A549 treated with CpdA at 1 μM for 4 hours (cell line): ENCODE measurements around the gene SYT3. TPM values are rescaled to one million over a fixed set of nuclear protein-coding genes. Genes with fewer than 3 reads are reported as not detected.

Experiments used
- total RNA-seq: library from RNA; stranded (reverse); fragments of 200-300 nt; extraction: Qiagen RNA extraction; gene quantifications from 5 replicates; pipeline ENCODE4 v1.2.3, GENCODE V29; 2022; ENCODE audit warnings: low read depth

Gene SYT3
- 0.36 to 0.76 TPM (median 0.51 TPM) in 5 replicates for total RNA-seq

GRCh38 chr19:50639121-50640112 is at the start of gene SYT3:
Gene SYT3 (minus strand): TSS chr19:50639881. CDS start chr19:50637411, 2,470 bp downstream.

GRCh38 chr19:50649433-50650391 is 10.0 kb upstream of the SYT3 start, which contains the start of gene C19orf81:
Gene C19orf81 (plus strand): TSS chr19:50649445. CDS start chr19:50649445, 0 bp downstream.

Other genes starting within 250 kb of the SYT3 start
- 0.18 to 0.51 TPM (median 0.33 TPM) in 5 replicates for gene SPIB, start 220.9 kb downstream of the SYT3 start, total RNA-seq
- gene MYBPC2, start 207.0 kb downstream of the SYT3 start, total RNA-seq = 0.03 TPM in 1 of 5 replicates, not detected in the others
- 104 to 161 TPM (median 149 TPM) in 5 replicates for gene EMC10, start 163.4 kb downstream of the SYT3 start, total RNA-seq
- 1.9 to 2.3 TPM (median 2.2 TPM) in 5 replicates for gene GARIN5A, start 163.0 kb downstream of the SYT3 start, total RNA-seq
- gene JOSD2, start 128.7 kb downstream of the SYT3 start, total RNA-seq = 52.1 to 89.0 TPM (median 82.4 TPM) in 5 replicates
- gene ASPDH, start 126.0 kb downstream of the SYT3 start, total RNA-seq = not detected in 5 replicates
- 0.31 to 0.76 TPM (median 0.60 TPM) in 5 replicates for gene LRRC4B, start 71.4 kb downstream of the SYT3 start, total RNA-seq
- gene C19orf81, start 9.6 kb upstream of the SYT3 start, total RNA-seq = 4.4 to 11.2 TPM (median 9.5 TPM) in 5 replicates
- 0.07 to 0.35 TPM (median 0.20 TPM) in 5 replicates for gene SHANK1, start 79.9 kb upstream of the SYT3 start, total RNA-seq
- gene CLEC11A, start 83.5 kb upstream of the SYT3 start, total RNA-seq = 5.1 to 9.7 TPM (median 9.2 TPM) in 5 replicates
- gene GPR32, start 130.6 kb upstream of the SYT3 start, total RNA-seq = not detected in 5 replicates
- not detected in 5 replicates for gene ACP4, start 150.5 kb upstream of the SYT3 start, total RNA-seq
- 0.10 to 0.41 TPM (median 0.16 TPM) in 3 of 5 replicates, not detected in the others for gene KLK1, start 183.9 kb upstream of the SYT3 start, total RNA-seq
- gene KLK15, start 193.7 kb upstream of the SYT3 start, total RNA-seq = not detected in 5 replicates
- gene KLK3, start 215.0 kb upstream of the SYT3 start, total RNA-seq = not detected in 5 replicates
- 0.03 TPM in 1 of 5 replicates, not detected in the others for gene KLK2, start 233.6 kb upstream of the SYT3 start, total RNA-seq